HUES48 (cell line): ENCODE measurements around the gene MADCAM1.
"Not testable (repeated sequence)": the region's sequence is repeated elsewhere in the genome, so short reads cannot be mapped to it uniquely, and the experiment has no call there.

Experiments
- H3K27ac ChIP-seq: one replicate; pipeline ENCODE4 v1.7.0; 2013; ENCODE audit warnings: low read depth, low read length, inconsistent platforms
- H3K27me3 ChIP-seq: 2 replicates; pipeline ENCODE4 v1.6.1; 2013; ENCODE audit warnings: mild to moderate bottlenecking, low read length; ENCODE audit not compliant: control insufficient read depth, insufficient read depth
- H3K36me3 ChIP-seq: 2 replicates; pipeline ENCODE4 v1.6.1; 2013; ENCODE audit warnings: low read length; ENCODE audit not compliant: control insufficient read depth, insufficient read depth
- H3K4me1 ChIP-seq: 2 replicates; pipeline ENCODE4 v1.6.1; 2013; ENCODE audit warnings: mild to moderate bottlenecking, low read length; ENCODE audit not compliant: control insufficient read depth, insufficient read depth
- H3K4me3 ChIP-seq: 2 replicates; pipeline ENCODE4 v1.5.1; 2013; ENCODE audit warnings: mild to moderate bottlenecking, low read depth, low read length
- H3K9ac ChIP-seq: 2 replicates; pipeline ENCODE4 v1.6.1; 2013; ENCODE audit warnings: mild to moderate bottlenecking, low read depth, low read length, moderate library complexity
- H3K9me3 ChIP-seq: 2 replicates; pipeline ENCODE4 v1.6.1; 2013; ENCODE audit warnings: low read length; ENCODE audit not compliant: control insufficient read depth, insufficient read depth

The MADCAM1 gene

GRCh38 chr19:496112-496665, at the start of gene MADCAM1:
Gene MADCAM1, plus strand, starts transcription at chr19:496486. Its CDS starts 14 bp downstream, at chr19:496500.
- peak within 1 kb of the TSS; percentile 17 for H3K27ac ChIP-seq
- no peaks in the 10 kb centered on the region for H3K9me3 ChIP-seq
- H3K36me3 ChIP-seq = no peaks in the 10 kb centered on the region
- H3K4me3 ChIP-seq = peak within 1 kb of the TSS; percentile 66
- no peaks in the 10 kb centered on the region for H3K4me1 ChIP-seq
- peaks cover 26% of the 10 kb centered on the region for H3K27me3 ChIP-seq
- H3K9ac ChIP-seq = no peak within 1 kb of the TSS

- no peaks in the 10 kb centered on the region for H3K27me3 ChIP-seq
- no peaks in the 10 kb centered on the region for H3K4me1 ChIP-seq
- H3K27ac ChIP-seq = no peak overlapping the region
- H3K9ac ChIP-seq = no peak overlapping the region
- H3K9me3 ChIP-seq = peaks cover 8% of the 10 kb centered on the region
- no peaks in the 10 kb centered on the region for H3K36me3 ChIP-seq
- no peak overlapping the region for H3K4me3 ChIP-seq
These were observed 49.2 kb upstream of the MADCAM1 start for GRCh38 chr19:447064-447426.

- no peaks in the 10 kb centered on the region for H3K36me3 ChIP-seq
- H3K4me1 ChIP-seq = no peaks in the 10 kb centered on the region
- H3K9ac ChIP-seq = no peak overlapping the region
- no peaks in the 10 kb centered on the region for H3K27me3 ChIP-seq
- no peak overlapping the region for H3K27ac ChIP-seq
- H3K4me3 ChIP-seq = no peak overlapping the region
- peaks cover 8% of the 10 kb centered on the region for H3K9me3 ChIP-seq
These were observed 48.3 kb upstream of the MADCAM1 start for GRCh38 chr19:447816-448560.

- Histone ChIP-seq H3K27ac (no peak overlapping the region), H3K36me3 (no peaks in the 10 kb centered on the region), H3K9ac (no peak overlapping the region), H3K27me3 (no peaks in the 10 kb centered on the region), H3K4me3 (no peak overlapping the region), H3K4me1 (no peaks in the 10 kb centered on the region), H3K9me3 (peaks cover 8% of the 10 kb centered on the region)
These were observed 46.4 kb upstream of the MADCAM1 start for GRCh38 chr19:449916-450315.

- not testable (repeated sequence) for H3K4me3 ChIP-seq
These were observed 45.3 kb upstream of the MADCAM1 start for GRCh38 chr19:450912-451481.

GRCh38 chr19:452829-453228, 43.5 kb upstream of the MADCAM1 start:
- Histone ChIP-seq H3K27me3 (no peaks in the 10 kb centered on the region), H3K27ac (no peak overlapping the region), H3K9me3 (peaks cover 8% of the 10 kb centered on the region), H3K9ac (no peak overlapping the region), H3K36me3 (no peaks in the 10 kb centered on the region), H3K4me3 (no peak overlapping the region), H3K4me1 (no peaks in the 10 kb centered on the region)

More at GRCh38 chr19:450912-451481, 45.3 kb upstream of the MADCAM1 start:
- H3K4me1 ChIP-seq, H3K9me3 ChIP-seq, H3K27ac ChIP-seq, H3K27me3 ChIP-seq, H3K9ac ChIP-seq, H3K36me3 ChIP-seq: not testable (repeated sequence)

- no peak overlapping the region for H3K4me3 ChIP-seq
- no peaks in the 10 kb centered on the region for H3K4me1 ChIP-seq
These were observed 42.7 kb upstream of the MADCAM1 start for GRCh38 chr19:453606-454005.

GRCh38 chr19:455031-455705, 41.1 kb upstream of the MADCAM1 start:
- Histone ChIP-seq H3K27ac (no peak overlapping the region), H3K9ac (no peak overlapping the region), H3K4me3 (no peak overlapping the region), H3K9me3 (peaks cover 8% of the 10 kb centered on the region), H3K4me1 (no peaks in the 10 kb centered on the region), H3K36me3 (no peaks in the 10 kb centered on the region), H3K27me3 (no peaks in the 10 kb centered on the region)

More at GRCh38 chr19:453606-454005, 42.7 kb upstream of the MADCAM1 start:
- Histone ChIP-seq H3K27ac (no peak overlapping the region), H3K27me3 (no peaks in the 10 kb centered on the region), H3K9ac (no peak overlapping the region), H3K9me3 (peaks cover 8% of the 10 kb centered on the region), H3K36me3 (no peaks in the 10 kb centered on the region)

GRCh38 chr19:455851-456546, 40.3 kb upstream of the MADCAM1 start:
- Histone ChIP-seq H3K9ac (no peak overlapping the region), H3K9me3 (peaks cover 8% of the 10 kb centered on the region), H3K4me3 (no peak overlapping the region), H3K27me3 (peaks cover 1% of the 10 kb centered on the region; the same call in 1 of the 2 replicates), H3K4me1 (no peaks in the 10 kb centered on the region), H3K36me3 (no peaks in the 10 kb centered on the region), H3K27ac (no peak overlapping the region)

- H3K4me1 ChIP-seq = no peaks in the 10 kb centered on the region
- no peak overlapping the region for H3K9ac ChIP-seq
- H3K36me3 ChIP-seq = no peaks in the 10 kb centered on the region
- peaks cover 3% of the 10 kb centered on the region for H3K9me3 ChIP-seq
- no peak overlapping the region for H3K4me3 ChIP-seq
- H3K27me3 ChIP-seq = peaks cover 5% of the 10 kb centered on the region; the same call in 1 of the 2 replicates
- no peak overlapping the region for H3K27ac ChIP-seq
These were observed 39.7 kb upstream of the MADCAM1 start for GRCh38 chr19:456547-457110.
